Colonic mucosa (tissue), 4 donors: ENCODE results near the gene CILP2. TPM values are rescaled to one million over a fixed set of nuclear protein-coding genes. Genes with fewer than 3 reads are reported as not detected.

Experiments
- DNase-seq: peaks from one replicate; pipeline ENCODE4 v3.0.0-alpha.2; 2020
- H3K27ac ChIP-seq: fragments of 200-600 bp; one replicate; pipeline ENCODE4 v1.8.0; 2021
- H3K27me3 ChIP-seq: fragments of 200-600 bp; one replicate; pipeline ENCODE4 v1.8.0; 2021
- H3K36me3 ChIP-seq: fragments of 200-600 bp; one replicate; pipeline ENCODE4 v1.8.0; 2021
- H3K4me1 ChIP-seq: fragments of 200-600 bp; one replicate; pipeline ENCODE4 v1.8.0; 2021; ENCODE audit warnings: mild to moderate bottlenecking
- H3K4me3 ChIP-seq: fragments of 200-600 bp; one replicate; pipeline ENCODE4 v1.8.0; 2021
- H3K9ac ChIP-seq, 2 donors: one replicate each; pipeline ENCODE4 v1.7.0; 2013; ENCODE audit warnings: control low read depth in 2 of 2, low read depth in 2 of 2, low read length in 2 of 2
- H3K9me3 ChIP-seq: fragments of 200-600 bp; one replicate; pipeline ENCODE4 v1.8.0; 2021
- CTCF ChIP-seq: fragments of 200-600 bp; IDR thresholded peaks from one replicate; pipeline ENCODE4 v1.8.0; 2022; ENCODE audit warnings: antibody characterized with exemption, mild to moderate bottlenecking
- intact Hi-C: fragments of 100-400 bp; cut with DNase I; formaldehyde crosslinking; loops from one replicate; pipeline ENCODE4 v1.14.1; 2022
- total RNA-seq, 2 donors: library from RNA; stranded (reverse); fragmentation: NEBNext Ultra II Directional in 1 of 2; extraction: Animal tissue kit (Norgen Biotek cat#: 25700) in 1 of 2; gene quantifications; one replicate each; pipeline ENCODE4 v1.2.1, GENCODE V29; 2021
- donor health status: healthy.
- donor health status: DM: no; HTN: no; CAD: no.
- donor health status: DM: no; HTN: no; CAD: no.

The CILP2 gene
- total RNA-seq, 2 donors from 2014 or later: 0.05 to 0.35 TPM

- intact Hi-C loops: no loop called here
- no peaks in the 10 kb centered on the region for H3K9me3 ChIP-seq
- no peak overlapping the region for H3K27ac ChIP-seq
- TF ChIP-seq CTCF: no peak
- no peaks in the 10 kb centered on the region for H3K36me3 ChIP-seq
- no peaks in the 10 kb centered on the region for H3K4me1 ChIP-seq
- no peak overlapping the region for H3K9ac ChIP-seq
- no peaks in the 10 kb centered on the region for H3K27me3 ChIP-seq
- no peak overlapping the region for H3K4me3 ChIP-seq
- DNase-seq: no peak
Observed at GRCh38 chr19:19525611-19526380, 12.3 kb upstream of the CILP2 start.

GRCh38 chr19:19526581-19527370, 11.3 kb upstream of the CILP2 start:
- intact Hi-C loops: no loop called here
- no peaks in the 10 kb centered on the region for H3K36me3 ChIP-seq

DNA sequence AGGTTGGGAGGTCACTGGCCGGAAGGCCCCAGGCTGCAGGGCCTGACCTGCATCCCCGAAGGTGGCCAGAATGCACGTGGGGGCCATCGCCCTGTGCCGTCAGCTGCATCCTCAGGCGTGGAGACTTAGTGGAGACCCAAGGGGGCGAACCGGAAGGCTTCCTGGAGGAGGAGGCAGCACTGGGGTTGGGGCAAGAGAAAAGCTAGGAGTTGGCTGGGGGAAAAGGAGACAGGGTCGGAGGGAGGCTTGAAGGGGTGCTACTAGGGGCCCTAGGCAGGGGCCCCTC, 10.8 kb upstream of the CILP2 start:
- intact Hi-C loops: no loop called here

More at GRCh38 chr19:19526581-19527370, 11.3 kb upstream of the CILP2 start:
- Histone ChIP-seq H3K9me3 (no peaks in the 10 kb centered on the region), H3K27me3 (no peaks in the 10 kb centered on the region), H3K4me3 (no peak overlapping the region), H3K4me1 (no peaks in the 10 kb centered on the region), H3K9ac (no peak overlapping the region), H3K27ac (no peak overlapping the region)
- DNase-seq: no peak
- TF ChIP-seq CTCF: no peak

DNA sequence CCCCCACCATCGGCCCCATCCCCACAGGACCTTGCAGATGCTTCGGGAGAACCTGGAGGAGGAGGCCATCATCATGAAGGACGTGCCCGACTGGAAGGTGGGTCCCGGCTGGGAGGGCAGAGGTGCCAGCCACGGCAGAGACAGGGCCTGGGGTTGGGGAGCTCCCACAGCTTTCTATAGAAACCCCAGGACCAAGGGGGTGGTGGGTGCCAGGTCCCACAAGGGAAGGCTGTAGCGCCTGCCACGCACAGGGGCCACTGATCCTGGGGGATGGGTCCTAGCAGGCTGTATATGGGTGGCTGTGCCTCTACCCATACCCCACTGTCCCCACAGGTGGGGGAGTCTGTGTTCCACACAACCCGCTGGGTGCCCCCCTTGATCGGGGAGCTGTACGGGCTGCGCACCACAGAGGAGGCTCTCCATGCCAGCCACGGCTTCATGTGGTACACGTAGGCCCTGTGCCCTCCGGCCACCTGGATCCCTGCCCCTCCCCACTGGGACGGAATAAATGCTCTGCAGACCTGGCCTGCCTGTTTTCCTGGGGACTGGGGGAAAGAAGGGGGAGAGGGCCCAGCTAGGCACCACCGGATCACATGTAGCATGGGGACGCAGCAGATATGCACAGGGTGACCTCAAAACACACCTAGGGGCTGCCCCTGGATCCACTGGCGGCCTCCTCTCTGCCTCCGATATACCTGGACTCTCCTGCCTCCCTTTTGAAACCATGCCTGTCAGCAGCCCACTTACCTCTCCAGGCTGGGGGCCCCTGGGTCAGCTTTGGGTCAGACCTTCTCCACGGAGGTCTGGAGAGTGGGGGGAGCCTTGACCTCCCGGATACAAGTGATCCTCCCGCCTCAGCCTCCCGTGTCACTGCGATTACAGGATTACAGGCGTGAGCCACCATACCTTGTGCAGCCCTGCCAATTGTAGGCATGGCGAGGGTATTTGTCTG, 10.1 kb upstream of the CILP2 start:
- no peaks in the 10 kb centered on the region for H3K27me3 ChIP-seq
- H3K4me1 ChIP-seq: no peaks in the 10 kb centered on the region
- intact Hi-C loops: no loop called here
- no peak for TF ChIP-seq CTCF
- peak overlapping the region in 1 of 2 donors; percentile 2 for H3K9ac ChIP-seq
- no peak overlapping the region for H3K27ac ChIP-seq
- H3K4me3 ChIP-seq: no peak overlapping the region
- no peak for DNase-seq
- H3K36me3 ChIP-seq: no peaks in the 10 kb centered on the region
- H3K9me3 ChIP-seq: no peaks in the 10 kb centered on the region

More for the DNA sequence above, 10.8 kb upstream of the CILP2 start:
- no peaks in the 10 kb centered on the region for H3K4me1 ChIP-seq
- TF ChIP-seq CTCF: no peak
- H3K4me3 ChIP-seq: no peak overlapping the region
- no peaks in the 10 kb centered on the region for H3K9me3 ChIP-seq
- H3K27me3 ChIP-seq: no peaks in the 10 kb centered on the region
- no peak overlapping the region for H3K9ac ChIP-seq
- no peak overlapping the region for H3K27ac ChIP-seq
- no peak for DNase-seq
- H3K36me3 ChIP-seq: no peaks in the 10 kb centered on the region

- H3K9me3 ChIP-seq: no peaks in the 10 kb centered on the region
- intact Hi-C loops: no loop called here
- H3K27ac ChIP-seq: no peak within 1 kb of the TSS
- no peak for DNase-seq
- peak within 1 kb of the TSS in 1 of 2 donors; percentile 2 for H3K9ac ChIP-seq
- no peak for TF ChIP-seq CTCF
- no peaks in the 10 kb centered on the region for H3K27me3 ChIP-seq
- H3K4me1 ChIP-seq: no peaks in the 10 kb centered on the region
- no peaks in the 10 kb centered on the region for H3K36me3 ChIP-seq
- no peak within 1 kb of the TSS for H3K4me3 ChIP-seq
Observed at GRCh38 chr19:19528721-19529490, 9.2 kb upstream of the CILP2 start, which contains the start of gene YJEFN3. TSS of gene YJEFN3 (plus strand) at chr19:19528911. CDS start at chr19:19528933, 22 bp downstream.
